Left cardiac atrium (tissue), 4 donors: ENCODE measurements around the gene ACO2. TPM values are rescaled to one million over a fixed set of nuclear protein-coding genes. Genes with fewer than 3 reads are reported as not detected.
A peak's percentile ranks its signal among the peaks of the same experiment; 100 is the strongest.

Experiments used
- ATAC-seq, 2 donors: fragments of 200-7000 bp; cut with Tn5 transposase; one replicate each; pipeline ENCODE4 v1.9.1; 2020; ENCODE audit warnings: mild to moderate bottlenecking in 2 of 2, moderate library complexity in 2 of 2
- DNase-seq: peaks from one replicate; pipeline ENCODE4 v3.0.0-alpha.2; 2020
- intact Hi-C, 2 donors: fragments of 100-400 bp; cut with DNase I; formaldehyde crosslinking; loops; one replicate each; pipeline versions ENCODE4 v1.14.1 to v1.15.1; 2022 to 2023
- total RNA-seq, 2 donors: library from RNA; stranded (reverse); fragmentation: NEBNext Ultra II Directional; extraction: Animal tissue kit (Norgen Biotek cat#: 25700); gene quantifications; one replicate each; pipeline ENCODE4 v1.2.1, GENCODE V29; 2021
- donor health status: DM: no; HTN: yes; CAD: no.
- donor health status: DM: no; HTN: yes; CAD: no; lungs with severe emphysema.
- donor health status: DM: yes; HTN: yes; CAD: no.
- donor health status: Dilated cardiomyopathy.

ACO2 gene
- total RNA-seq, 2 donors from 2014 or later = 415 to 523 TPM

- DNase-seq (no peak), ATAC-seq (no peak)
- intact Hi-C loops = no loop called here
Observed at GRCh38 chr22:41530890-41531714, 62.2 kb downstream of the ACO2 start.

- ATAC-seq = no peak
- intact Hi-C loops = no loop called here
- no peak for DNase-seq
Observed at GRCh38 chr22:41531715-41532477, 63.0 kb downstream of the ACO2 start.

- intact Hi-C loops = no loop called here
- ATAC-seq (peak; percentile 60 to 66), DNase-seq (peak; percentile 80)
Observed at GRCh38 chr22:41532908-41533825, 64.2 kb downstream of the ACO2 start.

- intact Hi-C loops = no loop called here
- DNase-seq = no peak
- ATAC-seq = peak; percentile 23 to 50
Observed at GRCh38 chr22:41534219-41534618, 65.3 kb downstream of the ACO2 start.

DNA sequence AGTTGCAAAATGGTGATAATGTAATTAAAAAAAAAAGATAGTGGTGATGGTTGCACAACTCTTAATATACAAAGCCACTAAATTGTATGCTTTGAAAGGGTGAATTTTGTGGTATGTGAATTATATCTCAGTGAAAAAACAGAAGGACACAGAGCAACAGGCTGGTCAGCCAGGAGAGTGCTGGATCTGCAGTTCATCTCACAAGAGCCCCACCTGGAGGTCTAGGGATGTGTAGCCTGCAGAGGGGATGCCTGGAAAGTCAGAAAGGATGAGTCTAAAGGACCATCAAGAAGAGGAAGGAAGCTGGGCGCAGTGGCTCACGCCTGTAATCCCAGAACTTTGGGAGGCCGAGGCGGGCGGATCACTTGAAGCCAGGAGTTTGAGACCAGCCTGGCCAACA is 66.3 kb downstream of the ACO2 start:
- DNase-seq = no peak
- intact Hi-C loops = no loop called here
- ATAC-seq = no peak

GRCh38 chr22:41537203-41537602 is 68.3 kb downstream of the ACO2 start:
- ATAC-seq = no peak
- intact Hi-C loops = no loop called here
- DNase-seq = no peak

DNA sequence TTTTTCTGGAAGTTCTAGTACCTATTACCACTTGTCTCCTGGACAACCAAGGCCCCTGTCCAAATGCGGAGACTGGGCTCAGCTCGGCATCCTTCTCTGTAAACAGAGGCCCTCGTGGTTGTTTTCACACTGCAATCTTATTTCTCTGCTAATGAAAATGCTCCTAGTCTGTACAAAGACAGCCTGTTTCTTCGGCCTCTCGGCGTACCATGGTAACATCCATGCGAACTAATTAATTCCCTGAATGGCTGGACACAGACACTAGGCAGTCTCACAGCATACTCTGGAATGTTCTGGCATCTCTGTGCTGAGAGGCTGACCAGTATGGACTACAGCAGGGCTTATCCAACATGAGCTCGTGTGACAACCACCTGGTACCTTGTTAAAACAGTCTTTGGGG is 69.7 kb downstream of the ACO2 start:
- no peak for DNase-seq
- no peak for ATAC-seq
- intact Hi-C loops = no loop called here

DNA sequence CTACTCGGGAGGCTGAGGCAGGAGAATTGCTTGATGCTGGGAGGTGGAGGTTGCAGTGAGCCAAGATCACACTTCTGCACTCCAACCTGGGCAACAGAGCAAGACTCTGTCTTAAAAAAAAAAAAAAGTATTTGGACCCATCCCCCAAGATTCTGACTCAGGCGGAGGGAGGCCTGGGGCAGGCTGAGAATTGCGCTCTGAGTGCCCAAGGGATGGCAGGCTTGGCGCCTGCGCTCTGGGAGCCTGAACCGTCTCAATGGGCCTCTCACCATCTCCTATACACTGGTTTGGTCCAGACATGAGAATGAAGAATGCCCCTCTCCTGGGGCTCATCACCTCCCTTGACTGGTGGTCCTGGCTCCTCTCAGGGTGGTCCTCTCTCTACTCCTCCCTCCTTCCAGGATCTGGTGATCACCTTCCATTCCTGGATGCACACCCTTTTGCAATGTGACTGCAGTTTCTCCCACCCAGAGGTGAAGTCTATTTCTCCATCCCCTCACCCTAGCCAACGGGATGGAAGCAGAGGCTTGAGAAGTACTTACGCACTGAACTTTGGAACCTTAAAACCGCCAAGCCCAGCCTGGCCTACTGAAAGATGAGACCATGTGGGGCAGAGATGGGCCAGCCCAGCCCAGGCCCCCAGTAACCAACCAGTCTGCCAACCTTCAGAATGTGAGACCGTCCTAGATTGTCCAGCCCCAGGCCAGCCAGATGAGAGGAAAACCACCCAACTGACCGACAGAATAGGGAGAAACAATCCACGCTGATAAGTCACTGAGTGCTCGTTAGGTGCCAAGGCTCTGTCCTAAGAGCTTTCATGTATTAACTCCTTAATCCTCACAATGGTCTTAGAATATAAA is 70.5 kb downstream of the ACO2 start:
- DNase-seq (no peak), ATAC-seq (no peak)
- intact Hi-C loops = no loop called here

DNA sequence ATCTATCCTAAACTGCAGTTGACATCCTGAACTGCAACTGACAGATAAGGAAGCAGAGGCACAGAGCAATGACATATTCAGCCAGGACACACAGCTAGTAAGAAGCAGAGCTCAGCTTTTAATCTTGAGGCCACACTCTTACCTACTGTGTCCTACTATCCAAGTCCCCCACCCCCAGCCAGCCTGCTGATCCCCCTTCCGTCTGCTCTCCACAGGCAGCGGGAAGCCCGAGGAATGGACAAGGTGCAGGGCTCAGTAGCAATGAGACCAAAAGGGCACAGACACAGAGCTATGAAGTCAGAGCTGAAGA is 71.0 kb downstream of the ACO2 start:
- DNase-seq = no peak
- ATAC-seq = no peak
- intact Hi-C loops = no loop called here

- DNase-seq = no peak
- no peak for ATAC-seq
- intact Hi-C loops = no loop called here
Observed at GRCh38 chr22:41540365-41540764, 71.4 kb downstream of the ACO2 start.

GRCh38 chr22:41541484-41541883 is 72.6 kb downstream of the ACO2 start:
- DNase-seq (no peak), ATAC-seq (no peak)
- intact Hi-C loops = no loop called here

- intact Hi-C loops = no loop called here
- ATAC-seq (no peak), DNase-seq (no peak)
Observed at GRCh38 chr22:41542224-41542623, 73.3 kb downstream of the ACO2 start.

- ATAC-seq (peak; percentile 99), DNase-seq (peak; percentile 99)
- intact Hi-C loops = no loop called here
Observed at GRCh38 chr22:41543854-41544670, 75.1 kb downstream of the ACO2 start, which contains the start of gene POLR3H. Gene POLR3H, minus strand, starts transcription at chr22:41544470. Its CDS starts 369 bp downstream, at chr22:41544101.

- DNase-seq (no peak), ATAC-seq (no peak)
- intact Hi-C loops = no loop called here
Observed at GRCh38 chr22:41544671-41545476, 76.0 kb downstream of the ACO2 start.

DNA sequence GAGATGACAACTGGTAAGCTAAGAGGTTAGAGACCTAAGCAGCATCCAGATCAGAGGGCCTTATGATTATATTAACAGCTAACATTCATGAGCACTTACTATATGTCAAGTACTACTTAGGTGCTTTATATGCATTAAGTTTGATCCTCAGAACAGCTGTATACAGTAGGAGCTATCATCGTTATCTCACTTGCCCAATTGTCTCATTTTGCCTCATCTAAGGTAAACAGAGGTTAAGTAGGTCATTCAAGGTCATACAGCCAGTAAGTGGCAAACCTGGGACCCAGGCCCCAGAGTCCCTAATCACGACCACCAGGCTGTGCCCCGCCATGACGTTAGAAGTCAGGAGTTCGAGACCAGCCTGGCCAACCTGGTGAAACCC is 79.9 kb downstream of the ACO2 start:
- DNase-seq = no peak
- intact Hi-C loops = no loop called here
- no peak for ATAC-seq

GRCh38 chr22:41550952-41551491 is 82.1 kb downstream of the ACO2 start:
- ATAC-seq = no peak
- intact Hi-C loops = no loop called here
- DNase-seq = no peak
